SK-N-SH treated with all-trans-retinoic acid at 6 μM for 48 hours (cell line): Measurements from ENCODE around the gene CT47C1.

Source experiments
- CSDC2 ChIP-seq: fragments of 250-450 bp; sonication (Bioruptor Pico); IDR thresholded peaks from 2 replicates; pipeline ENCODE4 v1.5.0; 2020; ENCODE audit warnings: mild to moderate bottlenecking, moderate library complexity
- PPARA ChIP-seq: fragments of 250-450 bp; sonication (Bioruptor Pico); IDR thresholded peaks from 2 replicates; pipeline ENCODE4 v1.5.0; 2020; ENCODE audit warnings: mild to moderate bottlenecking, borderline replicate concordance
- RARB ChIP-seq: fragments of 250-450 bp; sonication (Bioruptor Pico); IDR thresholded peaks from 2 replicates; pipeline ENCODE4 v1.8.0; 2021; ENCODE audit warnings: mild to moderate bottlenecking, moderate library complexity
- TCF4 ChIP-seq: fragments of 250-450 bp; sonication (Bioruptor Pico); IDR thresholded peaks from 2 replicates; pipeline ENCODE4 v1.8.0; 2021; ENCODE audit warnings: mild to moderate bottlenecking, moderate library complexity, borderline replicate concordance
- TOX ChIP-seq: fragments of 250-450 bp; sonication (Bioruptor Pico); IDR thresholded peaks from 2 replicates; pipeline ENCODE4 v1.8.0; 2021; ENCODE audit warnings: mild to moderate bottlenecking, moderate library complexity, borderline replicate concordance
- ZFP3 ChIP-seq: fragments of 250-450 bp; sonication (Bioruptor Pico); IDR thresholded peaks from 2 replicates; pipeline ENCODE4 v1.5.0; 2020; ENCODE audit warnings: mild to moderate bottlenecking, moderate library complexity
- ZFP30 ChIP-seq: fragments of 450-650 bp; formaldehyde crosslinking; IDR thresholded peaks from 2 replicates; pipeline ENCODE4 v1.5.0; 2022; ENCODE audit warnings: mild to moderate bottlenecking, moderate library complexity
- ZNF565 ChIP-seq: fragments of 450-650 bp; formaldehyde crosslinking; conservative IDR thresholded peaks from 2 replicates; pipeline ENCODE4 v1.5.0; 2020; ENCODE audit warnings: low read depth, mild to moderate bottlenecking, moderate library complexity
- ZNF70 ChIP-seq: fragments of 450-650 bp; formaldehyde crosslinking; IDR thresholded peaks from 2 replicates; pipeline ENCODE4 v1.5.0; 2020; ENCODE audit warnings: mild to moderate bottlenecking, moderate library complexity
- ZNF8 ChIP-seq: fragments of 450-650 bp; formaldehyde crosslinking; IDR thresholded peaks from 2 replicates; pipeline ENCODE4 v1.5.0; 2020; ENCODE audit warnings: mild to moderate bottlenecking, moderate library complexity
- TF ChIP-seq, protein P1 (sequence below): fragments of 250-450 bp; sonication (Bioruptor Pico); IDR thresholded peaks from 2 replicates; pipeline ENCODE4 v1.5.1; 2020; ENCODE audit warnings: low read depth, mild to moderate bottlenecking, moderate library complexity
- TF ChIP-seq, protein P2 (sequence below): fragments of 250-450 bp; sonication (Bioruptor Pico); IDR thresholded peaks from 2 replicates; pipeline ENCODE4 v1.8.0; 2020; ENCODE audit warnings: mild to moderate bottlenecking, moderate library complexity, borderline replicate concordance

DNA sequence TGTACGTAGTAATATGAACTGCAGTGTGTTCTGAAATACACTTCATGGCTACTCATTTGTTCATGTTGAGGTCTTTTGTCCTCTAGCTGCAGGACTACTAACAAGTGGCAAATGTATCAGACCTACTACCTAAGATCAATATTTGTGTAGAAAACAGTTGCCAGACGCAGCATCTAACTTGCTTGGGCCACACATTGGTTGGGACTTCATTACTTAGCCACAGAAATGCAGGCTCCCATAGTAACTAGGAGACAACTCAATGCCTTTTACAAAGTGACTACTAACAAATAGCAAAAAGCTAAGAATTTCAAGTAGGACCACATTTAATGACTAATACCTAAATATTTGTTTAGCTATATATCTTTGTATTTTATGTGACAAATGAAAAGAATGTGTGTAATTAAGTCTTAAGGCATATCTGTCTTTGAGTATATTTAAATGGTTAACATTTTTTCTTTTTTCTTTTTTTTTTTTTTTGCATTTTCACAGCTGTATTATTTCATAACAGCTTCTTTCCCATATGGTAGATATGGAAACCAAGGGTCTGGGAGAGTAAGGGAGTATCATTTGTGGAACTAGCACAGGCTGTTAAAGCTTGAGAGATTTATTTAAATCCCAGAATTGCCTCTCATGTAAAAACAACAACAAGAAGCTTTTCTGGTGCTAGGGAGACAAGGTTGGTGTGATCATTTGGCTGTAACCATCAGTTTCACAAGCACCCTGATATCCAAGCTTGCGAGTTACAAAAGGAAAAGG, 2.7 kb downstream of the CT47C1 start:
- no peak for TF ChIP-seq ZNF565 (CRISPR knock-in tag)
- TF ChIP-seq PPARA (CRISPR knock-in tag), result no peak
- no peak for TF ChIP-seq CSDC2
- no peak for TF ChIP-seq ZNF70 (CRISPR knock-in tag)
- TF ChIP-seq, protein P1, sequence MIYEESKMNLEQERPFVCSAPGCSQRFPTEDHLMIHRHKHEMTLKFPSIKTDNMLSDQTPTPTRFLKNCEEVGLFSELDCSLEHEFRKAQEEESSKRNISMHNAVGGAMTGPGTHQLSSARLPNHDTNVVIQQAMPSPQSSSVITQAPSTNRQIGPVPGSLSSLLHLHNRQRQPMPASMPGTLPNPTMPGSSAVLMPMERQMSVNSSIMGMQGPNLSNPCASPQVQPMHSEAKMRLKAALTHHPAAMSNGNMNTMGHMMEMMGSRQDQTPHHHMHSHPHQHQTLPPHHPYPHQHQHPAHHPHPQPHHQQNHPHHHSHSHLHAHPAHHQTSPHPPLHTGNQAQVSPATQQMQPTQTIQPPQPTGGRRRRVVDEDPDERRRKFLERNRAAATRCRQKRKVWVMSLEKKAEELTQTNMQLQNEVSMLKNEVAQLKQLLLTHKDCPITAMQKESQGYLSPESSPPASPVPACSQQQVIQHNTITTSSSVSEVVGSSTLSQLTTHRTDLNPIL, result no peak
- no peak for TF ChIP-seq ZFP30 (CRISPR knock-in tag)
- TF ChIP-seq ZFP3 (CRISPR knock-in tag), result no peak
- TF ChIP-seq ZNF8, result no peak
- no peak for TF ChIP-seq TOX (CRISPR knock-in tag)
- TF ChIP-seq RARB (CRISPR knock-in tag), result no peak
- no peak for TF ChIP-seq TCF4 (CRISPR knock-in tag)
- TF ChIP-seq, protein P2, sequence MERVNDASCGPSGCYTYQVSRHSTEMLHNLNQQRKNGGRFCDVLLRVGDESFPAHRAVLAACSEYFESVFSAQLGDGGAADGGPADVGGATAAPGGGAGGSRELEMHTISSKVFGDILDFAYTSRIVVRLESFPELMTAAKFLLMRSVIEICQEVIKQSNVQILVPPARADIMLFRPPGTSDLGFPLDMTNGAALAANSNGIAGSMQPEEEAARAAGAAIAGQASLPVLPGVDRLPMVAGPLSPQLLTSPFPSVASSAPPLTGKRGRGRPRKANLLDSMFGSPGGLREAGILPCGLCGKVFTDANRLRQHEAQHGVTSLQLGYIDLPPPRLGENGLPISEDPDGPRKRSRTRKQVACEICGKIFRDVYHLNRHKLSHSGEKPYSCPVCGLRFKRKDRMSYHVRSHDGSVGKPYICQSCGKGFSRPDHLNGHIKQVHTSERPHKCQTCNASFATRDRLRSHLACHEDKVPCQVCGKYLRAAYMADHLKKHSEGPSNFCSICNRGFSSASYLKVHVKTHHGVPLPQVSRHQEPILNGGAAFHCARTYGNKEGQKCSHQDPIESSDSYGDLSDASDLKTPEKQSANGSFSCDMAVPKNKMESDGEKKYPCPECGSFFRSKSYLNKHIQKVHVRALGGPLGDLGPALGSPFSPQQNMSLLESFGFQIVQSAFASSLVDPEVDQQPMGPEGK (CRISPR knock-in tag), result no peak
